Heart left ventricle (tissue), 13 donors: ENCODE measurements around the gene FAN1.

Experiments used
- CTCF ChIP-seq, 12 donors: fragments of 200-600 bp; sonication (generic) in 4 of 12; IDR thresholded peaks; one replicate each; pipeline versions ENCODE4 v1.5.0 to v1.8.0; 2018 to 2022; ENCODE audit warnings: antibody characterized with exemption in 12 of 12, mild to moderate bottlenecking in 5 of 12
- POLR2A ChIP-seq, 2 donors: fragments of 450-650 bp; IDR thresholded peaks; one replicate each; pipeline ENCODE4 v1.6.1; 2017; ENCODE audit warnings: antibody characterized with exemption in 2 of 2, mild to moderate bottlenecking in 2 of 2, moderate library complexity in 2 of 2
- donor health status: ischemic (EF 13 %, LVEDD 7.1; RV severe dilation, severe dysfunction).
- donor health status: DM: no; HTN: yes; CAD: no.
- donor health status: DM: no; HTN: no; CAD: no.
- donor health status: ischemic (EF 25% LVEDD 6.9; RV normal size, moderate dysfunction).
- donor health status: ischemic (EF 25% LVEDD 5.7; RV mildly dilated, moderate dysfunction).
- donor health status: ischemic (EF 35%, LVEDD 5.7; RV mildly dilated, moderate dysfunction).
- donor health status: nonischemic (EF 11% LVEDD 7.7; RV severe dilation, severe dysfunction).
- donor health status: DM: yes; HTN: yes; CAD: no.
- donor health status: PGD.
- donor health status: ischemic (EF 29% LVEDD 5.4; RV normal size, mild dysfunction).
- donor health status: nonischemic (EF 23%, LVEDD 6.1; RV moderate dilation, normal function).

DNA sequence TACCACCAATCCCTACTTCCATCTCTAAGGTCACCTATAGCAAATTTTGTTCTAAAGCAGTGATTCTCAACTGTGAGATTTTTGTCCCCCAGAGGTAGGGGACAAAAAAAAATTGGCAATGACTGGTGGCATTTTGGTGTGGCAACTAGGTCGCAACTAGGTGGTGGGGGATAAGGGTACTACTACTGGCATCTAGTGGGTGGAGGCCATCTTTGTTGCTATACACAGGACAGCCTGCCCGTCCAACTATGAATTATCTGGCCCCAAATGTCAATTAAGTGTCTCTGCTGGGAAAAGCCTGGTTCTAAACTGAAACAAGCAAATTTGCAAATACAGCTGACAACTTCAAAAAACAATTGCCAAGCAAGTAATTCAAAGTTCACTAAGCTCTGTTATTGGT is 86.3 kb downstream of the FAN1 start:
- no peak for TF ChIP-seq CTCF (IDR thresholded peaks at IDR 0.05)
- TF ChIP-seq POLR2A (IDR thresholded peaks at IDR 0.05), result no peak
